HepG2 (cell line): ENCODE measurements around the gene POFUT2. TPM values are rescaled to one million over a fixed set of nuclear protein-coding genes. Genes with fewer than 3 reads are reported as not detected.

Experiments used
- ARID2 ChIP-seq: sonication (generic); formaldehyde crosslinking; IDR thresholded peaks from 2 replicates; pipeline ENCODE4 v1.8.1; 2022; ENCODE audit warnings: mild to moderate bottlenecking, missing genetic modification reagents, borderline replicate concordance
- GFI1 ChIP-seq: sonication (generic); formaldehyde crosslinking; IDR thresholded peaks from 2 replicates; pipeline ENCODE4 v1.5.0; 2020; ENCODE audit warnings: missing genetic modification reagents, mild to moderate bottlenecking, borderline replicate concordance
- KAT2B ChIP-seq: fragments of 150-350 bp; IDR thresholded peaks from 2 replicates; pipeline ENCODE4 v1.6.1; 2014; ENCODE audit warnings: low read depth, low read length, borderline replicate concordance
- NBN ChIP-seq: fragments of 450-650 bp; conservative IDR thresholded peaks from 2 replicates; pipeline ENCODE4 v1.6.1; 2017
- RAD21 ChIP-seq: fragments of 450-650 bp; formaldehyde crosslinking; IDR thresholded peaks from 2 replicates; pipeline ENCODE4 v1.5.0; 2020; ENCODE audit warnings: mild to moderate bottlenecking
- RAD51 ChIP-seq: fragments of 450-650 bp; IDR thresholded peaks from 2 replicates; pipeline ENCODE4 v1.6.1; 2016; ENCODE audit warnings: borderline replicate concordance
- RBM39 ChIP-seq: fragments of 200-400 bp; formaldehyde crosslinking; IDR thresholded peaks from one replicate; pipeline ENCODE4 v1.6.1; 2018; ENCODE audit warnings: antibody characterized with exemption, mild to moderate bottlenecking, low read depth, low read length; ENCODE audit not compliant: poor library complexity, severe bottlenecking
- RXRB ChIP-seq: IDR thresholded peaks from 2 replicates; pipeline ENCODE4 v1.6.1; 2016; ENCODE audit warnings: borderline replicate concordance, missing genetic modification reagents, missing compliant biosample characterization
- SAP130 ChIP-seq: IDR thresholded peaks from 2 replicates; pipeline ENCODE4 v1.6.1; 2016; ENCODE audit warnings: low read depth
- SMAD3 ChIP-seq: sonication (generic); formaldehyde crosslinking; IDR thresholded peaks from 2 replicates; pipeline ENCODE4 v1.4.0; 2020; ENCODE audit warnings: missing genetic modification reagents
- SMARCE1 ChIP-seq: fragments of 450-650 bp; IDR thresholded peaks from 2 replicates; pipeline ENCODE4 v1.6.1; 2017; ENCODE audit warnings: borderline replicate concordance
- SP1 ChIP-seq, 2 experiments: fragments of 450-650 bp in 1 of 2; sonication (generic) in 1 of 2; formaldehyde crosslinking in 1 of 2; IDR thresholded peaks; 2 replicates each; pipeline versions ENCODE4 v1.4.0 to v1.6.1; 2016 to 2020; ENCODE audit warnings: missing genetic modification reagents in 1 of 2
- SUZ12 ChIP-seq: fragments of 150-350 bp; IDR thresholded peaks from 2 replicates; pipeline ENCODE4 v1.6.1; 2014; ENCODE audit warnings: low read depth, low read length
- TEAD3 ChIP-seq: optimal IDR thresholded peaks from 2 replicates; pipeline ENCODE3; 2016; ENCODE audit warnings: borderline replicate concordance
- ZFP36L1 ChIP-seq: sonication (generic); formaldehyde crosslinking; IDR thresholded peaks from 2 replicates; pipeline ENCODE4 v1.8.0; 2022; ENCODE audit warnings: mild to moderate bottlenecking, missing genetic modification reagents, moderate library complexity
- ZMYM3 ChIP-seq: sonication (generic); formaldehyde crosslinking; IDR thresholded peaks from 2 replicates; pipeline ENCODE4 v1.5.1; 2020; ENCODE audit warnings: mild to moderate bottlenecking, missing genetic modification reagents
- ZNF12 ChIP-seq: sonication (generic); formaldehyde crosslinking; IDR thresholded peaks from 2 replicates; pipeline ENCODE4 v1.5.0; 2020; ENCODE audit warnings: missing genetic modification reagents
- ZNF335 ChIP-seq: sonication (generic); formaldehyde crosslinking; IDR thresholded peaks from 2 replicates; pipeline ENCODE4 v1.4.0; 2020; ENCODE audit warnings: missing genetic modification reagents
- ZSCAN20 ChIP-seq: sonication (generic); formaldehyde crosslinking; IDR thresholded peaks from 2 replicates; pipeline ENCODE4 v1.4.0; 2020; ENCODE audit warnings: missing genetic modification reagents, mild to moderate bottlenecking, borderline replicate concordance
- polyA plus RNA-seq, 8 experiments: library from polyadenylated mRNA; depleted of rRNA in 3 of 8; stranded (reverse) in 7 of 8; unstranded in 1 of 8; fragments of >200 nt; fragmentation: Illumina TruSeq in 4 of 8; extraction: Trizol in 4 of 8; gene quantifications; 2 replicates each; pipeline versions ENCODE4 v1.2.1 to v1.2.3, GENCODE V29; 2011 to 2016; ENCODE audit warnings: low read depth in 4 of 8, missing spikeins in 1 of 8, mixed read lengths in 1 of 8; ENCODE audit not compliant: insufficient read depth in 1 of 8
- total RNA-seq, 5 experiments: library from RNA; depleted of rRNA; stranded (reverse); fragments of >200 nt; fragmentation: Illumina TruSeq; extraction: Trizol; gene quantifications; 2 replicates each; pipeline ENCODE4 v1.2.3, GENCODE V29; 2016; ENCODE audit warnings: low read depth in 1 of 5
- TF ChIP-seq, protein P1 (sequence below): sonication (generic); formaldehyde crosslinking; IDR thresholded peaks from 2 replicates; pipeline ENCODE4 v1.4.0; 2020; ENCODE audit warnings: missing genetic modification reagents
- TF ChIP-seq, protein P2 (sequence below): sonication (generic); formaldehyde crosslinking; IDR thresholded peaks from 2 replicates; pipeline ENCODE4 v1.4.0; 2020; ENCODE audit warnings: mild to moderate bottlenecking, missing genetic modification reagents
- TF ChIP-seq, protein P3 (sequence below): sonication (generic); formaldehyde crosslinking; IDR thresholded peaks from 2 replicates; pipeline ENCODE4 v1.8.1; 2023; ENCODE audit warnings: mild to moderate bottlenecking, missing genetic modification reagents
- TF ChIP-seq, protein P4 (sequence below): sonication (generic); formaldehyde crosslinking; IDR thresholded peaks from 2 replicates; pipeline ENCODE4 v1.4.0; 2020; ENCODE audit warnings: mild to moderate bottlenecking, missing genetic modification reagents

Gene POFUT2
- total and polyA plus RNA-seq, 2 of the 13 experiments (the other 11 are each of a cell fraction or from before 2014, with no cell fraction given) = 22.8 to 24.0 TPM

DNA sequence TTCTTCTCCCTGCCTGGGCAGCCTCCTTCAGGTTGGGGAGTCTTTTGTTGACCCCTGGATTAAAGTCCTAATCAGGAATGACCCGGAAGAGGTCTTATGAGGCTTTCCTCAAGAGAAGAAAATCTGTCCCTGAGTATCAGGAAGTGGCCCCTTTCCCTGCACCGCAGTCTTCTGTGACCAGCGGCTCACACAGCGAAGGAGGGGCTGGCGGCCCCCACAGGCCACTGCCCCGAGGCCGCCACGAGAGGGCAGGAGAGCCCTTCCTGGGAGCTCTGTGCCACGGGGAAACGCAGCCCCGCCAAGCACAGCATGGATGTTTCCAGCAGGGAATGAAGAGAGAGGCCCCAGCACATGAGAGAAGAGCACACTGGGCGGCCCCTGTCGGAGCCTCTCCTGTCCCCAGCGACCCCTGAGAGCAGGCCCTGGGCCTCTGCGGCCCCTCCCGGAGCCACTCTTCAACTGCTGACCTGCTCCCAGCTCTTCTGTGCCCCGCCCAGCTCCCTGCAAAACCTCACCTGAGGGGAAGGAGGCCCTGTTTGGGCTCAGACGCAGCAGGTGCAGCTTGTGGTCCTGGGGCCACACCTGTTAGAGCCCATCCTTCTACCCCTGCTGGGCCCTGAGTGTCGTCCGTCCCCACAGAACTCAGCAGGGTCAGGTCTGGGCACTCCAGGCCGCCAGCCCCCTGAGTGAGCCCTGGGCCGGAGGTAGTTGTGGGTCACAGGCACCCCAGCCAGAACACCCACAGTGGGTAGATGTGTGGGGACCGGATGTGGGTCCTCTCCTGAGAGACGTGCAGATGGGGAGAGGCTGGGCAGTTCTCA, 4.9 kb upstream of the POFUT2 start (continued):
- TF ChIP-seq, protein P1, sequence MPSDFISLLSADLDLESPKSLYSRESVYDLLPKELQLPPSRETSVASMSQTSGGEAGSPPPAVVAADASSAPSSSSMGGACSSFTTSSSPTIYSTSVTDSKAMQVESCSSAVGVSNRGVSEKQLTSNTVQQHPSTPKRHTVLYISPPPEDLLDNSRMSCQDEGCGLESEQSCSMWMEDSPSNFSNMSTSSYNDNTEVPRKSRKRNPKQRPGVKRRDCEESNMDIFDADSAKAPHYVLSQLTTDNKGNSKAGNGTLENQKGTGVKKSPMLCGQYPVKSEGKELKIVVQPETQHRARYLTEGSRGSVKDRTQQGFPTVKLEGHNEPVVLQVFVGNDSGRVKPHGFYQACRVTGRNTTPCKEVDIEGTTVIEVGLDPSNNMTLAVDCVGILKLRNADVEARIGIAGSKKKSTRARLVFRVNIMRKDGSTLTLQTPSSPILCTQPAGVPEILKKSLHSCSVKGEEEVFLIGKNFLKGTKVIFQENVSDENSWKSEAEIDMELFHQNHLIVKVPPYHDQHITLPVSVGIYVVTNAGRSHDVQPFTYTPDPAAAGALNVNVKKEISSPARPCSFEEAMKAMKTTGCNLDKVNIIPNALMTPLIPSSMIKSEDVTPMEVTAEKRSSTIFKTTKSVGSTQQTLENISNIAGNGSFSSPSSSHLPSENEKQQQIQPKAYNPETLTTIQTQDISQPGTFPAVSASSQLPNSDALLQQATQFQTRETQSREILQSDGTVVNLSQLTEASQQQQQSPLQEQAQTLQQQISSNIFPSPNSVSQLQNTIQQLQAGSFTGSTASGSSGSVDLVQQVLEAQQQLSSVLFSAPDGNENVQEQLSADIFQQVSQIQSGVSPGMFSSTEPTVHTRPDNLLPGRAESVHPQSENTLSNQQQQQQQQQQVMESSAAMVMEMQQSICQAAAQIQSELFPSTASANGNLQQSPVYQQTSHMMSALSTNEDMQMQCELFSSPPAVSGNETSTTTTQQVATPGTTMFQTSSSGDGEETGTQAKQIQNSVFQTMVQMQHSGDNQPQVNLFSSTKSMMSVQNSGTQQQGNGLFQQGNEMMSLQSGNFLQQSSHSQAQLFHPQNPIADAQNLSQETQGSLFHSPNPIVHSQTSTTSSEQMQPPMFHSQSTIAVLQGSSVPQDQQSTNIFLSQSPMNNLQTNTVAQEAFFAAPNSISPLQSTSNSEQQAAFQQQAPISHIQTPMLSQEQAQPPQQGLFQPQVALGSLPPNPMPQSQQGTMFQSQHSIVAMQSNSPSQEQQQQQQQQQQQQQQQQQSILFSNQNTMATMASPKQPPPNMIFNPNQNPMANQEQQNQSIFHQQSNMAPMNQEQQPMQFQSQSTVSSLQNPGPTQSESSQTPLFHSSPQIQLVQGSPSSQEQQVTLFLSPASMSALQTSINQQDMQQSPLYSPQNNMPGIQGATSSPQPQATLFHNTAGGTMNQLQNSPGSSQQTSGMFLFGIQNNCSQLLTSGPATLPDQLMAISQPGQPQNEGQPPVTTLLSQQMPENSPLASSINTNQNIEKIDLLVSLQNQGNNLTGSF = no peak
- TF ChIP-seq RBM39 = peak; percentile 77
- no peak for TF ChIP-seq RAD51
- TF ChIP-seq RAD21 (CRISPR knock-in tag) = peak; percentile 99
- TF ChIP-seq NBN = no peak
- TF ChIP-seq ARID2 (CRISPR knock-in tag) = no peak
- TF ChIP-seq TEAD3 (CRISPR knock-in tag) = peak; percentile 32
- peak; percentile 74 for TF ChIP-seq ZFP36L1
- peak; percentile 66; the same call in 1 of the 2 replicates for TF ChIP-seq SAP130 (CRISPR knock-in tag)
- no peak for TF ChIP-seq KAT2B
- 0 out of 2 replicates have a peak, but pooled peaks have one; percentile 49 for TF ChIP-seq ZNF12 (CRISPR knock-in tag)
- peak; percentile 80 for TF ChIP-seq RXRB
- TF ChIP-seq SUZ12 = no peak
- TF ChIP-seq, protein P2, sequence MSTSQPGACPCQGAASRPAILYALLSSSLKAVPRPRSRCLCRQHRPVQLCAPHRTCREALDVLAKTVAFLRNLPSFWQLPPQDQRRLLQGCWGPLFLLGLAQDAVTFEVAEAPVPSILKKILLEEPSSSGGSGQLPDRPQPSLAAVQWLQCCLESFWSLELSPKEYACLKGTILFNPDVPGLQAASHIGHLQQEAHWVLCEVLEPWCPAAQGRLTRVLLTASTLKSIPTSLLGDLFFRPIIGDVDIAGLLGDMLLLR = no peak
- peak; percentile 80; the same call in 1 of the 2 replicates for TF ChIP-seq SMAD3 (CRISPR knock-in tag)
- TF ChIP-seq SP1 (IDR thresholded peaks at IDR 0.05) = no peak
- no peak; the same call in 1 of the 2 replicates for TF ChIP-seq SP1 (CRISPR knock-in tag; IDR thresholded peaks at IDR 0.05)
- TF ChIP-seq, protein P3, sequence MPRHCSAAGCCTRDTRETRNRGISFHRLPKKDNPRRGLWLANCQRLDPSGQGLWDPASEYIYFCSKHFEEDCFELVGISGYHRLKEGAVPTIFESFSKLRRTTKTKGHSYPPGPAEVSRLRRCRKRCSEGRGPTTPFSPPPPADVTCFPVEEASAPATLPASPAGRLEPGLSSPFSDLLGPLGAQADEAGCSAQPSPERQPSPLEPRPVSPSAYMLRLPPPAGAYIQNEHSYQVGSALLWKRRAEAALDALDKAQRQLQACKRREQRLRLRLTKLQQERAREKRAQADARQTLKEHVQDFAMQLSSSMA (CRISPR knock-in tag) = no peak
- TF ChIP-seq ZSCAN20 (CRISPR knock-in tag) = no peak
- TF ChIP-seq ZNF335 = 0 out of 2 replicates have a peak, but pooled peaks have one; percentile 18
- TF ChIP-seq GFI1 (CRISPR knock-in tag) = no peak; the same call in 1 of the 2 replicates
- no peak for TF ChIP-seq SMARCE1
- TF ChIP-seq, protein P4, sequence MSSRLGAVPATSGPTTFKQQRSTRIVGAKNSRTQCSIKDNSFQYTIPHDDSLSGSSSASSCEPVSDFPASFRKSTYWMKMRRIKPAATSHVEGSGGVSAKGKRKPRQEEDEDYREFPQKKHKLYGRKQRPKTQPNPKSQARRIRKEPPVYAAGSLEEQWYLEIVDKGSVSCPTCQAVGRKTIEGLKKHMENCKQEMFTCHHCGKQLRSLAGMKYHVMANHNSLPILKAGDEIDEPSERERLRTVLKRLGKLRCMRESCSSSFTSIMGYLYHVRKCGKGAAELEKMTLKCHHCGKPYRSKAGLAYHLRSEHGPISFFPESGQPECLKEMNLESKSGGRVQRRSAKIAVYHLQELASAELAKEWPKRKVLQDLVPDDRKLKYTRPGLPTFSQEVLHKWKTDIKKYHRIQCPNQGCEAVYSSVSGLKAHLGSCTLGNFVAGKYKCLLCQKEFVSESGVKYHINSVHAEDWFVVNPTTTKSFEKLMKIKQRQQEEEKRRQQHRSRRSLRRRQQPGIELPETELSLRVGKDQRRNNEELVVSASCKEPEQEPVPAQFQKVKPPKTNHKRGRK (CRISPR knock-in tag) = no peak
- no peak for TF ChIP-seq ZMYM3 (CRISPR knock-in tag)
